ENCODE data around the gene SLC5A12. TPM values are rescaled to one million over a fixed set of nuclear protein-coding genes. Genes with fewer than 3 reads are reported as not detected.

SLC5A12 gene
- total RNA-seq, 3 donors from 2014 or later = 0.13 to 0.58 (median 0.22) TPM

- no peak for TF ChIP-seq CTCF (IDR thresholded peaks at IDR 0.05)
- H3K4me3 ChIP-seq = no peak overlapping the region
- H3K36me3 ChIP-seq (ENCODE audit: low read depth) = no peaks in the 10 kb centered on the region
- H3K4me1 ChIP-seq (ENCODE audit: low read depth) = no peaks in the 10 kb centered on the region
- no peaks in the 10 kb centered on the region for H3K9me3 ChIP-seq
- DNase-seq (no peak), ATAC-seq (no peak)
- intact Hi-C loops (cut with DNase I, micrococcal nuclease) = no loop called here
These were observed 44.3 kb downstream of the SLC5A12 start for GRCh38 chr11:26677566-26677965.

GRCh38 chr11:26676641-26677040 lies 45.2 kb downstream of the SLC5A12 start:
- H3K4me1 ChIP-seq (ENCODE audit: low read depth) = no peaks in the 10 kb centered on the region
- TF ChIP-seq CTCF (IDR thresholded peaks at IDR 0.05) = no peak
- no peaks in the 10 kb centered on the region for H3K36me3 ChIP-seq (ENCODE audit: low read depth)
- DNase-seq (no peak), ATAC-seq (no peak)
- no peaks in the 10 kb centered on the region for H3K9me3 ChIP-seq
- no peak overlapping the region for H3K4me3 ChIP-seq
- intact Hi-C loops (cut with DNase I, micrococcal nuclease) = no loop called here

- TF ChIP-seq CTCF (IDR thresholded peaks at IDR 0.05) = no peak
- no peaks in the 10 kb centered on the region for H3K36me3 ChIP-seq (ENCODE audit: low read depth)
- no peaks in the 10 kb centered on the region for H3K4me1 ChIP-seq (ENCODE audit: low read depth)
- intact Hi-C loops (cut with DNase I, micrococcal nuclease) = no loop called here
- no peaks in the 10 kb centered on the region for H3K9me3 ChIP-seq
- no peak for DNase-seq
- H3K4me3 ChIP-seq = no peak overlapping the region
- ATAC-seq = no peak
These were observed 46.5 kb downstream of the SLC5A12 start for GRCh38 chr11:26675233-26675928.

GRCh38 chr11:26665946-26666345 lies 55.9 kb downstream of the SLC5A12 start:
- H3K36me3 ChIP-seq (ENCODE audit: low read depth) = no peaks in the 10 kb centered on the region
- ATAC-seq (no peak), DNase-seq (no peak)
- no peak for TF ChIP-seq CTCF (IDR thresholded peaks at IDR 0.05)
- no peaks in the 10 kb centered on the region for H3K4me1 ChIP-seq (ENCODE audit: low read depth)
- H3K4me3 ChIP-seq = no peak overlapping the region
- intact Hi-C loops (cut with DNase I, micrococcal nuclease) = no loop called here
- no peaks in the 10 kb centered on the region for H3K9me3 ChIP-seq

GRCh38 chr11:26665036-26665435 lies 56.8 kb downstream of the SLC5A12 start:
- ATAC-seq (no peak), DNase-seq (no peak)
- no peaks in the 10 kb centered on the region for H3K36me3 ChIP-seq (ENCODE audit: low read depth)
- H3K9me3 ChIP-seq = no peaks in the 10 kb centered on the region
- intact Hi-C loops (cut with DNase I, micrococcal nuclease) = no loop called here
- no peak for TF ChIP-seq CTCF (IDR thresholded peaks at IDR 0.05)
- no peaks in the 10 kb centered on the region for H3K4me1 ChIP-seq (ENCODE audit: low read depth)
- no peak overlapping the region for H3K4me3 ChIP-seq

GRCh38 chr11:26662916-26663315 lies 58.9 kb downstream of the SLC5A12 start:
- Histone ChIP-seq H3K9me3 (no peaks in the 10 kb centered on the region), H3K4me3 (no peak overlapping the region), H3K36me3 (ENCODE audit: low read depth) (no peaks in the 10 kb centered on the region), H3K4me1 (ENCODE audit: low read depth) (no peaks in the 10 kb centered on the region)
- intact Hi-C loops (cut with DNase I, micrococcal nuclease) = no loop called here
- no peak for TF ChIP-seq CTCF (IDR thresholded peaks at IDR 0.05)
- ATAC-seq (no peak), DNase-seq (no peak)

All from mucosa of descending colon (tissue), 3 donors.